GDM1 (cell line): ENCODE data around the gene RNF215.

Experiments
- DNase-seq: peaks from one replicate; lab custom pipeline; 2025; lab: John Stamatoyannopoulos, UW

The RNF215 gene

DNA sequence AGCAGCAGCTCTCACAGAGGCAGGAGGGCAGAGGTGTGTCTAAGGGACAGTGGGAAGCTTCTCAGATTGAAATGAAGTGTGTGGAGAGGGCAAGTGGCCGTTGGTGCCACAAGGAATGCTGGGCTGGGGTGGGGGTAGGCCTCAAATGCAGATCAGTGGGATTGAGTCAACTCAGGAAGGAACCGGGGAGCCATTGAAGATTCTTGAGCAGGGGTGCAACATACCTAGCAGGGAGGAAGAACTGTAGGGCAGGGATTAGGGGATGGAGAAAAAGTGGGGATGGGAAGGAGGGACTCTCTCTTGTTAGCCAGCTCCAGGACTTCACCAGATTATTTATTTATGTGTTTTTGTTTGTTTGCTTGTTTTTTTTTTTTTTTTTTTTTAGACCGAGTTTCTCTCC, 6.7 kb upstream of the RNF215 start:
- DNase-seq = no peak

DNA sequence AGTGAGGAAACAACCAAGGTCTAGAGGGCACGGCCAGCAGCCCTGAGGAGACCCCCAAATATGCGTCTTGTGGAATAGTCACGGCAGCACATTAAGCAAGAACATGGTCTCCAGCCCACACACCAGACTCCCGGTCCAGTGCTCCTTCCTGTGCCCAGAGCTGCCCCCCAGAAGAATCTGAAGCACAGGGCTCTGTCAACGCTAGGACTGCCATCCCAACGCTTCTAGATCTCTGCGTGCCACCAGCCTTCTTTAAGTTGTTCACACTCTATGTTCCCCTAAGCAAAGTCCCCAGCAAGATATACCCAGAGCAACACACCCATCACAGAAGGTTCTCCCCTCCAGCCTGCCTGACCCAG, 6.1 kb upstream of the RNF215 start:
- DNase-seq = no peak

DNA sequence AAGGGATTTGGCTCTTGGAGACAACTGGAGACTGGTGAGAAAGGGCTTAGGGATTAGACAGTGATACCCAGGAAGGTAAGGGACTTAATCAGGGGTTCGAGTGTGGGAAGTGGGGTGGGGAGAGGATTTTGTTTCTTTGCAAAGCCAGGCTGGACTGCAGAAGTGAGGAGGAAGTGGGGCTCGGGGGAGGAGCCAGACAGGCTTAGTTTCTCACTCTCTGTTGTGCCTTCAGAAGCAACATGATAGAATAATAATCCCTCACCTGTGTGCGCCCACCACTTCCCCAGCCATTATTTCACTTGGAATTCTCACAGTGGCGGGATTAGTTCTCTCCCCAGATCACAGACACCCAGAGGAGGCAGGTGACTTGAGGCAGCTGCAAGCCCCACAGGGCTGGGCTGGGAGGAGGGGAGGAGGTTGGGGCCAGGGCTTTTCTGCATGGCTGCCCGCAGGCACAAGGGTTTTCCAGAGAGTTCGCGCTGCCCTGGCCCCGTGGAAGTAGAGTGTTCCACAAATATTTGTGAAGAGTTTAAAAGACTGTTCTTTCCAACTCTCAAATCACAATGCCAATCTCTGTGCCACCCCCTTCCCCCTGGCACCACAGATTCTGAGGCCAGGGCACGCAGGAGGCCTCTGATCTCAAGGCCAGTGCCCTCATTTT, 5.6 kb upstream of the RNF215 start:
- DNase-seq = no peak

DNA sequence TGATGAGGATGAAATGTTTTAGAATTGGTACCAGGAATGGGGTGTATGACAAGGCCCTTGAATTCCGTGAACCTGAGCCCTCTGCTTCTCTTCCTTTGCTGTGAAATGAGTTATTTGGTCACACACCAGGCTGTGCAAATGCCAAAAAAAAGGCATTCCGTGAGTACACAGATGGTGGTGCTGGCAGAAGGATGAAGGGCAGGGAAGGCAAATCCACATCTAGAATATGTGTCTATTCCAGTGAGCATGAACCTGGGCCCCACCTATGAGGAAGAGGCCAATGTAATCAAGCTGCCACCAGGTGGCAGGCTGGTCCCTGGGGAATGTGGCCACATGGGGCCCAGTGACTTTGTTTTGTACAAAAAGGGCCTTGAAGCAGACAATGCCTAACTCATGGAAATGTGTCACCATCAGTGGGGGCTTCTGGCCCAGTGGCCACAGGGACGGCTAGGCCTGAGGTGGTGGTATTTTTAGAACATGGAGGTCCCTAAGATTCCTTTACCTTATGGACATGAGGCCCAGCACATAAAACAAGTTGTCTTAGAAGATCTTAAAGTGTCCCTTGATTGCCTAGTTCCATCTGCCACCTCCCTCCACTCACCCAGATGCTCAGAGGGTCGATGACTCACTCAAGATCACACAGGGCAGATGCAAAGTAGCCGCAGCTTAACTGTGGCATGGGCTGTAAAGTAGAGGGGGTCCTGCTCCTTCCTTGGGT, 3.9 kb upstream of the RNF215 start:
- DNase-seq = peak; percentile 66

DNA sequence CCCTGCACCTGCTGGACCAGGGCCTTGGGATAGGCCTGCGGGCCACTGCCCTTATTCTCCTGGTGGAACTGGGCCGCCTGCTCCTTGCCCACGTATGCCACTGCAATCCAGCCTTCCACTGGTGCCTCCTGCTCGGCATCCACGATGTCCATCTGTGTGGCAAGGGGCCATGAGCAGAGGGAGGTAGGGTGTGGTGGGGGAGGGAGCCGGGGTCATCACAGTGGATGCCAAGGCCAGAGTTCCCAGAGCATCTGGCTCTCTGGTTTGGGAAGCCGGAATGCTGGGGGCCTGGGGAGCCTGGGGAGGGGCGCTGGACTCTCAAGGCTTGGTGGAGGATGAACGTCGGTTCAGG, 627 bp downstream of the RNF215 start:
- no peak for DNase-seq

DNA sequence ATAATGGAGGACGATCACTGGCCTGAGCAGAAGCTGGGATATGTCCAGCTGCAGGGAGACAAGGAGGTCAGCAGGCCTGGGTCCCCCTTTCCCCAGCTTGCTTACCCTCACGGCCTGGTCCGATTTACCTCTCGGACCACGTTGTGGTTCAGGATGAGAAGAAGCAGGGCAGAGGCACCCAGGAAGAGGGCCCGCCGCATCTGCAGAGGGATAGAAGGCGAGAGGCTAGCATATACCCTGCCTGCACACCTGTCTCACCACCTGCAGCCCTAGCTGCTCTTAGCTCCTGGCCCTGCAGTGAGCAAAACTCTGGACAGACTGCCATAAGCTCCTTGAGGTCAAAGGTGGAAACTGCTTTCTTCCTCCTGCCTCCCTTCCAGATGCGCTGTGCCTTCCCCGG, 1.3 kb downstream of the RNF215 start:
- no peak for DNase-seq

DNA sequence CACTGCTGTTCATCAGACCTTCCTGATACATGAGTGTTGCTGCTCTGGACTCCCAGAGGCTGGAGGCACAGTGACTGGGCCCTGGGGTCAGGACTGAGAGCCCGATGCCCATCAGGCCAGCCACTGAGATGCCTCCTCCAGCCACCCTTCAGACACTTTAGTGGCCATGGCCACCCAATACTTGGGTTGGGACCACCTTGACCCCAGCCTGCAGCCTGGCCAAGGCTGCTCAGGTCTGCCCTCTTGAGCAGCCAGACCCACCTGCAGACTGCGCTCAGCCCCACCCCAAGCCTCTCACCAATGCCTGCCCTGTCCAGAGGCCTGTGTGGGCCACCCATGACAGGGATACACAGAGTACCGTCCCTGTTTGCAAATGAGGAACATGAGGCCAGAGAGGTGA, 4.2 kb downstream of the RNF215 start:
- no peak for DNase-seq

DNA sequence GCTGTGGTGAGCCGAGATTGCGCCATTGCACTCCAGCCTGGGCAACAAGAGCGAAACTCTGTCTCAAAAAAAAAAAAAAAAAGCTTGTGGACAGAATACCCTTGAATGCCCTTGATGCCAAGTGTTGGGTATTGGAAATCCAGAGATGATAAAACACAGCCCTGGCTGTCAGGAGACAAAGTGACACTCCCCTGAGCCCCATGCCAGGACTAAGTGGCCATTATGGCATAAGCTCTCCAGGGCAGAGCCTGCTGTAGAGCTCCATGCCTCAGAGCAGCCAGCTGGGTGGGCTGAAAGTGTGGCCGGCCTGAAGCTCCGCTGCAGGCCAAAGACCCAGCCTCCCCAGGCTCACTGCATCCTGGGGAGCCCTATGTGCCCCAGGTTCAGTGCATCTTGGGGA, 4.9 kb downstream of the RNF215 start:
- DNase-seq = no peak

DNA sequence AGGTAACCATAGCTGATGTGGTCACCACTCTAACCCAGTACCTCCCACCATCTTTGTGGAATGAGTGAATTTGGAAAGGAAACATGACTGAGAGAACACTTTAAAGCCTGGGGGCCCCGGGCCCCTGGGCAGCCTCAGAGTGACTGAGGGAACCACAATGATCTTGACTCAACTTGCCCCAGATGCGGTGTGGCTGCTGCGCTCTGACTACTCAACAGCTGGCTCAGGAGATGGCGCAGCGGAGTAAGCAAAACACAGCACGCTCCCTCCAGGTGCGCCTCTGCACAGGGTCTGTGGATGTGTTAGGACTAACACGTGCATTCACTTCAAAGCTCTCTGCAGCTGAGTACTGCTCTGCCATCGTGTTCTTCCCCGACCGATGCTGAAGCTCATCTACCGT, 5.9 kb downstream of the RNF215 start:
- no peak for DNase-seq

DNA sequence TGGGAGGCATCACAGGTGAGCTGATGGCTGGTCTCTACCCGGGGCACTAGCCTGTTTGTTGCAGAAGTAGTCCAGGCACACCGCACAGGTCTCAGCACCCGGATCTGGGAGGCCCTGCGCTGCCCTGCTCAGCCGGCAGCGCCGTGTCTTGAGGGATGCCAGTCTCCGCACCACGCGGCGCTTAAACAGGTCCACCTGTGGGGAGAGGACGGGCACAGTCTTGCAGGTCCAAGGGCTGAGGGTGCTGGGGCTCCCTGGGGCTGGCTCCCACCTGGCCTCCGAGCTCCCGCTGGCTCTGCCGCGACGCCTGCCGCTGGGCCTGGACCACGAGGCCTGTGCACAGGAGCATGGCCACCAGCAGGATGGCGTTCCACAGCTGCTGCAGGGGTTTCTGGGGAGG, 7.2 kb downstream of the RNF215 start:
- DNase-seq = no peak

DNA sequence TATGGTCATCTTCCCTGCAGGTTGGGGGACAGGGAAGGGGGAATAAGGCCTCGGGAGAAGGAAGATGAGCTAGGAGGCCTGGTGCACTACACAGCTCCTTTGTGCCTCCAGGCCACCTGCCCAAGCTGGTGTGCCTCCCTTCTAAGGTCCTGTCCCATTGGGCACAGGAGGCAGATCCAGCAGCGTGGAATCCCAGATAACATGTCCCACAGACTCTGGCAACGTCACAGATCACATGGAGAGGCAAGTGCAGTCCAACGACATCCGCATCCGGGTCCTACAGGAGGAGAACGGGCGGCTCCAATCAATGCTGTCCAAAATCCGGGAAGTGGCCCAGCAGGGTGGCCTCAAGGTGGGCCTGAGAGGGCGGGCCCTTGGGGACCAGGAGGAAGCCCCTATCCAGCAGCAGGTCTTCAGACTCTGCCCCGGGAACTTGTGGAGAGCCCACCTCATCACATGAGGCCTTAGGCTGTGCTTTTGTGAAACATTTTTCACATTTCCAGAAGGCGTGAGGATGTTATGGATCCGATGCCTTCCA, 11.8 kb downstream of the RNF215 start:
- DNase-seq = no peak

DNA sequence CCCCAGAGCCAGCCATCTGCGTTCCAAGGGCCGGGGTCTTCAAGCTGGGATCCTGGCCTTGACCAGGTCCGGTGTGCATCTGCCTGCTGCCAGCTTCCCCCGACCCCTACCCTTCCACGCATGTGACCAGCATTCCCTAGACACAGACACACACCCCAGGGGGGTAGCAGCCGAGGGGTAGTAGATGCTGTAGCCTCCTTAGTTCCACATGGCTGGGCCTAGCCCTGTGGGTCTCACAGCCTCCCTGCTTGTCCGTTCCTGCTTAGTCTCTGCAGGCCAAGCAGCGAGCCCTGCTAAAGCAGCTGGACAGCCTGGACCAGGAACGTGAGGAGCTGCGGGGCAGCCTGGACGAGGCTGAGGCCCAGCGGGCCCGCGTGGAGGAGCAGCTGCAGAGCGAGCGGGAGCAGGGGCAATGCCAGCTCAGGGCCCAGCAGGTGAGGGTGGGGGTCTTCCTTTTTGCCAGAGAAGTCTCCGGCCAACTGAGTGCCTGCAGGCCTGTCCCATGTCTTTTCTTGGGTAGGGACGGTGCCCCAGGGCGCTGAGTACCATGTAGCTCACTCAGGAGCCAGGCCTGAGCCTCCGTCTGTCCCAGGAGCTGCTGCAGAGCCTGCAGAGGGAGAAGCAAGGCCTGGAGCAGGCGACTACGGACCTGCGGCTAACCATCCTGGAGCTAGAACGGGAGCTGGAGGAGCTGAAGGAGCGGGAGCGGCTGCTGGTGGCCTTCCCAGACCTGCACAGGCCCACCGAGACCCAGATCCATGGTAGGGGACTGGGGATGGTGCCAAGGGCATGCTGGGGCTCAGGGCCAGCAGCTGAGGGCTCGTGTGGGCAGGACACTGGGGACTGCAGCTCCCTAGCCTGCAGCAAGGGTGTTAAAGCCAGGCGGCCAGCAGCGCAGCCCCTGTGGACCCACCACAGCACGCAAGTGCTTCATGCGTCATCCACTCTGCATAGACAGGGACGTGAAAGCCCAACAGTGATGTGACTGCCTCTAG, 13.6 kb downstream of the RNF215 start:
- no peak for DNase-seq

DNA sequence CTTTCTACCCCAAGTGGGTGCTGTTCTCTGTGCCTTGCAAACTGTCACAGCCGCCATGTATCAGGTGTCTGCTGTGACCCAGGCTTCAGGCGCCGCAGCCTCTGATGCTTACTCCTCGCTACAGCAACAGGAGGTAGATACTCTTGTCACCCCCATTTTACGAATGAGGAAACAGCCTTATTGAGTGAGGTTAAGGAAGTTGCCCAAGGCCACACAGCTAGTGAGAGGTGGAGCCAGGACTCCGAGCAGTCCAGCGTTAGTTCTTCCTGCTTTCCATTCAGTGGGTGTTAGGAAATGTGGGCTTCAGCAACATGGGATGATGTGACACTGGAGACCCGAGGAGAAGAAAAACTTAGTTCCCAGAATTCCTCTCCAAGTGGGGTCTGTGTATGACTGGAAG, 14.3 kb downstream of the RNF215 start:
- no peak for DNase-seq

DNA sequence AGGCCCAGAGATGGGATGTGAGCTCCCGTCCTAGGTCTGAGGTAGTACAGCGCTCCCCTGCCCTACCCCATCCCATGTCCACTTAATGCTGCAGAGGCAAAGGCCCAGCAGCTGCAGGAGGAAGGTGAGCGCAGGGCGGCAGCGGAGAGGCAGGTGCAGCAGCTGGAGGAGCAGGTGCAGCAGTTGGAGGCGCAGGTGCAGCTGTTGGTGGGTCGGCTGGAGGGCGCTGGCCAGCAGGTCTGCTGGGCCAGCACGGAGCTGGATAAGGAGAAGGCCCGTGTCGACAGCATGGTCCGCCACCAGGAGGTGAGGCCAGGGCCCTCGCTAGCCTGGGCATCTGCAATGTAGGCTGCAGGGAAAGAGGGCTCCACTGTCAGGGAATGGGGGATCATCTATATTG, 15.2 kb downstream of the RNF215 start:
- no peak for DNase-seq

DNA sequence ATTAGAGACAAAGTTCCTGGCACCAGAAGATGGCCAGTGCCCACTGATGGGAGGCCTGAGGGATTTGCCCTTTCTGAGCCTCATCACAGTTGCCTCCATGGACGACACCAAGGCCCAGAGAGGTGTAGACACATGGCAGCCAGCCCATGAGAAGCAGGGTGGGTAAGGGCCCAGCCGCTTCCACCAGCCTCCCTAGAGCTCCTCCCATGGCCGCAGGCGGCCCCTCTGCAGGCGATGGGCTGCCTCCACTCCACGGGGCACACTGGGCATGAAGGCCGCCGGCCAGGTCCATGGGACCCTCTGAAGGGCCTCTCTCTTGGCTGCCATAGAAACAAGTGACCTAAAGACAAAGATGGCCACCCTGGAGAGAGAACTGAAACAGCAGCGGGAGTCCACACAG, 15.9 kb downstream of the RNF215 start:
- no peak for DNase-seq

DNA sequence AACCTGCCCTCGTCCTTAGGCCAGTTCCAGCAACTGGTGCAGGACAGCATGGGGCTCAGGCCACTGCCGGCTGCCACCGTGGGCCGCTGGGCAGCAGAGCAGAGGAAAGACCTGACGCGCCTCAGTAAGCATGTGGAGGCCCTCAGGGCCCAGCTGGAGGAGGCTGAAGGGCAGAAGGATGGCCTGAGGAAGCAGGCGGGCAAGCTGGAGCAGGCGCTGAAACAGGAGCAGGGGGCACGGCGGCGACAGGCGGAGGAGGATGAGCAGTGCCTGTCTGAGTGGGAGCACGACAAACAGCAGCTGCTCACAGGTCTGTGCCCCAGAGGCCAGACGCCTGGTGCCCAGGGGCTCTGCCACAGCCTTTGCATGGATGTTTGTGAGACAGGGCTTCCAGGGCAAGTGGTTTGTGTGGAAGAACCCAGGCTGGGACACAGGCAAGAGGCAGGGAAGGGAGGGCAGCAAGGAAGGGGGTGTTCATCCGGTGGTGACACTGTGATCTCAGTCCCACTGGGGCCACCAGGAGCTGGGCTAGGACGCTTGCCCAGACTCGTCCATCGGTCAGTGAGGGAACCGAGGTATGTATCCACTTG, 16.5 kb downstream of the RNF215 start:
- DNase-seq = no peak

DNA sequence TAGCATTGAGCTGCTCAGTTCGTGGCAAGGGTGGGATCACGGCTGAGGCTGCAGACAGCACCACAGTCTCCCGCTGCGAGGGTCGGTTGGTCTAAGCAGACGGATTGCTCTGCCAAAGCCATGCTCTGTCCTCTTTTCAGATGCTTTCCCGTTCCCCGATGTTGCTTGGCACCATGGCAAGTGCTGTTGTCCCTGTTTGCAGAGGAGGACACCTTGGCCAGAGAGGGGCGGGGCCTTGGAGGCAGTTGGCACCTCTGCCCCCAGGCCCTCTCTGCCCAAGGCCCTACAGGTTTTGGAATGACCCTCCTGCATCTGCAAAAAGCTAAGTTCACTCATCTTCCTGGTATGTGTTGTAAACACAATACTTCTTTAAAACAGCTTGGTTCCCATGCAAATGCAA, 18.8 kb downstream of the RNF215 start:
- no peak for DNase-seq

DNA sequence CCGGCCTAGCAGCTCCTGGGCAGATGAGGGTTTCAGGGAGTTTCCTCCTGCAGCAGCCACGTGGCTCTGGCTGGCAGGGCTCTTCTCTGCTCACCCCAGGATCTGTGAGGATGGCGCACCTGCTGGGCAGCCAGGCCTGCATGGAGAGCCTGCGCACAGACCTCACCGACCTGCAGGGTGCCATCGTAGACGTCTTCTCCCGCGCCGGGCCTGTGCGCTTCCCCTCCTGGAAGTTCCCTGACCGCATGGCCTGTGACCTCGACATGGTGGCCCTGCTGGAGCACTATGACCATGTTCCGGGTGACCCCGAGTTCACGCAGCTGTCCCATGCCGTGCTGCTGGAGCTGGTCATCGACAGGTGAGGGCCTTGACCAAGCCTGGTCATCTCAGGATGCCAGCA, 21.3 kb downstream of the RNF215 start:
- DNase-seq = no peak

DNA sequence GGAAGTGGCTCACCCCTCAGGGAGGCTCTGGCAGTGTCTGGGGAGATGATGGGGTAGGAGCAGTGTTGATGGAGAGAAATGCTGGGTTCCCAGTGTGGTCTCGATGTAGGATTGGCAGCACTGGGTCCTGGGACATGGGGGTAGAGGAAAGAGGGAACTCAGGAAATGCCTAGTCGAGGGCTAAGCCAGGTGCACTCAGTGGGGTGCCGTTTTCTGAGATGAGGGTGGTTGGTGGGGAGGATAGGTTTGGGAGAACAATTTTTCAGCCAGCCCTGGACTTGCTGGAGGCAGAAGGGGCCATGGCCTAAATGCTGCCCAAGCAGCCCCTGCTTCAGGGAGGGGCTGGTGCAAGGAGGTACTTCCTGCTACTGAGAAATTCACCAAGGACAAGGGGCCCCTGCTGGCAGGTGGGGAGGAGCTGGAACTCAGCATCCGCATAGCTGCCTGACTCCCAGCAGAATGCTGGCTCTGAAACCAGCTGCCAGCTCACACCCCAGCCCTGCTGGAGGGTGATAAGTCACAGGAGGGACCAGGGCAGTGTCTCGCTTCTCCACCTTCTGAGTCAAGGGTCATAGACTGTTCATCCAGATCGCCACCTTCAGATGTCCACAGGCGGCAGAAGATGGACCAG, 24.4 kb downstream of the RNF215 start:
- DNase-seq = no peak

DNA sequence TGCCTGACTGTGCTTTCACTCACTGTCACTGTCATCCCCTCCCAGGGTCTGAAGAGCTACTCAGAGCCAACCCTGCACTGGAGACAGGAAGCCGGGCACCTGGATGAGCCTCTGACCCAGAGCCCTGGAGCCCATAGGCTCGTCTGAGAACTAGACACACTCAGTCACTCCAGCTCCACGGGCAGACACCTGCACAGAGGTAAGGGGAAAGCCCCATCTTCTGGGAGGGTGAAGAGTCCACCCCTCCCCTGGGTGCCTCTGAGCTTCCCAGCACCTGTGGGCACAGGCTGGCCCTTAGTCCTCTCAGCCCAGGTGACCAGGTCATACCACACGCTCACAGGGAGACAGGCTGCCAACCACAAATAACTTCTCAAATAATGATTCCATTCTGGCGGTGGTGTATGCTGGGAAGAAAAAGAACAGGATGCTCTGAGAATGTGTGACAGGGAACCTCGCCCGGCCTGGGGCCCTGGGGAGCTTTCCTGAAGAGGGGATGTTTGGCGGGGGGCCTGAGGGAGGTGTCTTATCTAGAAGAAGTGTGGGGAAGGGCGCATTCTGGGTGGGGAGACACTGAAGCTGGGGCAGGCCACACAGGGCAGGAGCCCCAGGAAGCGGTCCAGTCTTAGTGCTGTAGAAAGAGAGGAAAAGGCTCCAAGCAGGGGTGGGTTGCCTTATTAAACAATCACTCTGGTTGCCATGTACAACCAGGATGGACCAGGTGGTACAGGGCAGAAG, 25.1 kb downstream of the RNF215 start:
- no peak for DNase-seq

DNA sequence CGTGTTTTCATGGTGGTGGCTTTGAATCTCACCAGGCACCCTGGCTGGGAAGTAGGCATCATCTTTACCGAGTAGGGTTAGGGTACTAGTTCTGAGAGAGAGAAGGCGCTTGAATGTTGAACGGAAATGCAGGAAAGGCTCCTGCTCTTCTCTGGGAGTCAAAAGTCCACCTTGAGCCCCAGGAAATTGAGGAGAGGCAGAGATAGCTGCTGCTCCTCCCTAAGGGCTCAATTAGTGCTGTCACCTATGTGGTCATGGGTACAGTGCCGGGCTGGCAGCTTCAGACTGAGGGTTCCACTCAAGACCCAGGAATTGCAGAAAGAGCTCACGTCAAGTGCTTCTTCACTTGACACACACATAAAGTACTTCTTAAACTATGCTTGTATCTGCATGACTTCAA, 28.7 kb downstream of the RNF215 start:
- no peak for DNase-seq
